Sigmoid colon (tissue), 7 donors: Measurements from ENCODE around the gene GALNT14. TPM values are rescaled to one million over a fixed set of nuclear protein-coding genes. Genes with fewer than 3 reads are reported as not detected.

Experiments used
- DNase-seq: peaks from one replicate; pipeline ENCODE4 v3.0.0-alpha.2; 2019
- H3K27ac ChIP-seq, 4 donors: fragments of 200-600 bp; sonication (generic); one replicate each; pipeline ENCODE4 v1.5.1; 2016 to 2019; ENCODE audit warnings: mild to moderate bottlenecking in 1 of 4
- H3K27me3 ChIP-seq, 3 donors: fragments of 200-600 bp; sonication (generic); one replicate each; pipeline ENCODE4 v1.5.1; 2019; ENCODE audit warnings: mild to moderate bottlenecking in 1 of 3
- H3K36me3 ChIP-seq, 4 donors: fragments of 200-600 bp; sonication (generic); one replicate each; pipeline ENCODE4 v1.5.1; 2016 to 2019
- H3K4me1 ChIP-seq, 4 donors: fragments of 200-600 bp; sonication (generic); one replicate each; pipeline ENCODE4 v1.5.1; 2017 to 2019
- H3K4me3 ChIP-seq, 4 donors: fragments of 200-600 bp; sonication (generic); one replicate each; pipeline ENCODE4 v1.5.1; 2017 to 2019; ENCODE audit warnings: mild to moderate bottlenecking in 2 of 4, moderate library complexity in 1 of 4
- H3K9me3 ChIP-seq, 4 donors: fragments of 200-600 bp in 3 of 4; sonication (generic) in 3 of 4; one replicate each; pipeline versions ENCODE4 v1.5.1 to v1.6.1; 2013 to 2019
- EP300 ChIP-seq, 4 donors: sonication (generic); formaldehyde crosslinking; IDR thresholded peaks; one replicate each; pipeline ENCODE4 v1.6.1; 2017; ENCODE audit warnings: antibody characterized with exemption in 4 of 4
- POLR2A ChIP-seq, 2 donors: fragments of 450-650 bp; IDR thresholded peaks; one replicate each; pipeline ENCODE4 v1.6.1; 2016; ENCODE audit warnings: antibody characterized with exemption in 2 of 2, mild to moderate bottlenecking in 2 of 2, moderate library complexity in 2 of 2
- POLR2AphosphoS5 ChIP-seq, 4 donors: sonication (generic); formaldehyde crosslinking; IDR thresholded peaks; one replicate each; pipeline ENCODE4 v1.6.1; 2017; ENCODE audit warnings: antibody characterized with exemption in 4 of 4
- WGBS, 2 donors: extraction: QIAGEN DNeasy Blood & Tissue Kit; methylation state at CpG; one replicate each; pipeline ENCODE4 v1.1.7; 2013; 5-methylcytosine and 5-hydroxymethylcytosine counted together
- intact Hi-C: fragments of 100-400 bp; cut with DNase I; formaldehyde crosslinking; loops from one replicate; pipeline ENCODE4 v1.15.1; 2023
- polyA plus RNA-seq, 3 donors: library from polyadenylated mRNA; stranded (reverse); fragments of 200-250 nt; gene quantifications; one replicate each; pipeline ENCODE4 v1.2.3, GENCODE V29; 2013
- total RNA-seq, 4 donors: library from RNA; depleted of rRNA; stranded (reverse); fragments of >200 nt; gene quantifications; one replicate each; pipeline ENCODE4 v1.1.0, GENCODE V29; 2016
- TF ChIP-seq, protein P1 (sequence below), 4 experiments: fragments of 450-650 bp in 3 of 4; fragments of 200-600 bp in 1 of 4; IDR thresholded peaks; one replicate each; pipeline ENCODE4 v1.5.1; 2016 to 2019; ENCODE audit warnings: antibody characterized with exemption in 4 of 4, mild to moderate bottlenecking in 3 of 4, moderate library complexity in 2 of 4
- donor health status: healthy with polysubstance abuse.
- donor health status: Bipolar disorder and iron deficiency.
- donor health status: healthy.

Gene GALNT14
- total and polyA plus RNA-seq, 7 donors, result 1.2 to 2.3 (median 1.2) TPM; not detected in 4

DNA sequence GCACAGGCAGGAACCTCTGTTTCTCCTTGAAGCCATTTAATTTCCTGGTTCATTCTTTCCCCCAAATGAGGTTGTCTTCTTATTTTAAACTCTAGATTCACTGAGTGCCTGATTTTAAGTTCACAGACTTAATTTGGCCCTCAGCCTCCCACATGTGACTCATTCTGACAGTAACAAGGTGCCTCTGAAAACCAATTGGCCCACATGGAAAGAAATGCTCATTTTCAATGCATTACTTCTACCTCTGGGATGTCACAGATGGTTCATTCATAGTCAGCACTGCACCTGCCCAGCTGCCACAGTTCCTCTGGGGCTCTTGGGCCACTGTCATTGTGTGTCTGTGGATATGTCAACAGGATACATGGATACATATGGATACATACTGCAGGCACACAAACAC, 190.6 kb downstream of the GALNT14 start:
- no peak for DNase-seq
- no peak overlapping the region for H3K27ac ChIP-seq
- TF ChIP-seq POLR2A (IDR thresholded peaks at IDR 0.05), result no peak
- TF ChIP-seq POLR2AphosphoS5 (IDR thresholded peaks at IDR 0.05), result no peak
- TF ChIP-seq EP300 (IDR thresholded peaks at IDR 0.05), result no peak
- TF ChIP-seq, protein P1, sequence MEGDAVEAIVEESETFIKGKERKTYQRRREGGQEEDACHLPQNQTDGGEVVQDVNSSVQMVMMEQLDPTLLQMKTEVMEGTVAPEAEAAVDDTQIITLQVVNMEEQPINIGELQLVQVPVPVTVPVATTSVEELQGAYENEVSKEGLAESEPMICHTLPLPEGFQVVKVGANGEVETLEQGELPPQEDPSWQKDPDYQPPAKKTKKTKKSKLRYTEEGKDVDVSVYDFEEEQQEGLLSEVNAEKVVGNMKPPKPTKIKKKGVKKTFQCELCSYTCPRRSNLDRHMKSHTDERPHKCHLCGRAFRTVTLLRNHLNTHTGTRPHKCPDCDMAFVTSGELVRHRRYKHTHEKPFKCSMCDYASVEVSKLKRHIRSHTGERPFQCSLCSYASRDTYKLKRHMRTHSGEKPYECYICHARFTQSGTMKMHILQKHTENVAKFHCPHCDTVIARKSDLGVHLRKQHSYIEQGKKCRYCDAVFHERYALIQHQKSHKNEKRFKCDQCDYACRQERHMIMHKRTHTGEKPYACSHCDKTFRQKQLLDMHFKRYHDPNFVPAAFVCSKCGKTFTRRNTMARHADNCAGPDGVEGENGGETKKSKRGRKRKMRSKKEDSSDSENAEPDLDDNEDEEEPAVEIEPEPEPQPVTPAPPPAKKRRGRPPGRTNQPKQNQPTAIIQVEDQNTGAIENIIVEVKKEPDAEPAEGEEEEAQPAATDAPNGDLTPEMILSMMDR (IDR thresholded peaks at IDR 0.05), result no peak
- H3K9me3 ChIP-seq, result no peaks in the 10 kb centered on the region
- intact Hi-C loops, result no loop called here
- no peaks in the 10 kb centered on the region for H3K4me1 ChIP-seq
- no peak overlapping the region for H3K4me3 ChIP-seq
- no peaks in the 10 kb centered on the region for H3K36me3 ChIP-seq
- no peaks in the 10 kb centered on the region for H3K27me3 ChIP-seq

DNA sequence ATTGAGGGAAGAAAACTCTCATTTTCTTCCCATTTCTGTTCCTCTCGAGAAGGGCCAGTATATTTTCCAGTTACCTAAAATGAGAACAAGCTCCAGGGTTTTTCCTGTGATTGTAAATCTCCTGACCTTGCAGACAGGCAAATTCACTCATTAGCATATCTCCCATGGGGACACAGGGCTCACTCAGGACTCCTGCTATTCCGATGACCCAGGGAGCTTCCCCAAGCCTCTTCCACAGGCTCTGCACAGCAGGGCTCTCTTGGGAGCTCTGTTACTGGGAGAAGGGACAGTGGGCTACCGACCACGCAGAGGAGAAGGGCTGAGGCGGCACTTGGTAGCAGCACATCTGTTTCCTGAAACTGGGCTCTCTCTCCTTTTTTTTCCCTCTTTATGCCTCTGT, 195.8 kb downstream of the GALNT14 start:
- Histone ChIP-seq H3K36me3 (no peaks in the 10 kb centered on the region), H3K4me3 (no peak overlapping the region), H3K4me1 (no peaks in the 10 kb centered on the region), H3K27ac (no peak overlapping the region), H3K9me3 (no peaks in the 10 kb centered on the region), H3K27me3 (no peaks in the 10 kb centered on the region)
- no peak for DNase-seq
- WGBS, 2 donors, result 75 to 85% methylated on average over 5 of the region's 5 CpGs
- no peak for TF ChIP-seq POLR2AphosphoS5 (IDR thresholded peaks at IDR 0.05)
- intact Hi-C loops, result no loop called here

DNA sequence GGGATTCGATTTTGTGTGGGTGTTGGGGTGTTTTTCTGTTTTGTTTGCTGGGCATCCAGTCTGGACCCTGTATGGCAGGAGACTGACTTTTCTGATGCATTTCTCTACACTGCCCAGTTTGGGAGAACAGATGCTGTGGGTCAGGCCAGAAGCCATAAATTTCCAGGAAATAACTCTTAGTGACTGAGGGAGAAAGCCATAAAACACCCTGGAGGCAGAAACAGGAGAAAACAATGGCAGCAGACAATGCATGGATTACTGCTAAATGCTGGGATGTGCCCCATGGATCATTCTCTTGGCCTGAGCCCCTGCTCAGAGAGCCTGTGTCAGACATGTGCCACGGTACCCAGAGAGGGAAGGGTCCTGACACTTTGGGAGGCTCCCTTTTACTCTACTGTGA, 197.4 kb downstream of the GALNT14 start:
- H3K36me3 ChIP-seq, result no peaks in the 10 kb centered on the region
- no peaks in the 10 kb centered on the region for H3K4me1 ChIP-seq
- no peaks in the 10 kb centered on the region for H3K27me3 ChIP-seq
- H3K4me3 ChIP-seq, result no peak overlapping the region
- 31 to 60% methylated on average over 2 of the region's 2 CpGs for whole genome bisulfite sequencing, 2 donors
- no peak for DNase-seq
- H3K9me3 ChIP-seq, result no peaks in the 10 kb centered on the region
- TF ChIP-seq POLR2AphosphoS5 (IDR thresholded peaks at IDR 0.05) (peak in 1 of 4 donors; percentile 16), EP300 (IDR thresholded peaks at IDR 0.05) (no peak)
- TF ChIP-seq, protein P1 (IDR thresholded peaks at IDR 0.05), result no peak
- intact Hi-C loops, result no loop called here
- H3K27ac ChIP-seq, result no peak overlapping the region

DNA sequence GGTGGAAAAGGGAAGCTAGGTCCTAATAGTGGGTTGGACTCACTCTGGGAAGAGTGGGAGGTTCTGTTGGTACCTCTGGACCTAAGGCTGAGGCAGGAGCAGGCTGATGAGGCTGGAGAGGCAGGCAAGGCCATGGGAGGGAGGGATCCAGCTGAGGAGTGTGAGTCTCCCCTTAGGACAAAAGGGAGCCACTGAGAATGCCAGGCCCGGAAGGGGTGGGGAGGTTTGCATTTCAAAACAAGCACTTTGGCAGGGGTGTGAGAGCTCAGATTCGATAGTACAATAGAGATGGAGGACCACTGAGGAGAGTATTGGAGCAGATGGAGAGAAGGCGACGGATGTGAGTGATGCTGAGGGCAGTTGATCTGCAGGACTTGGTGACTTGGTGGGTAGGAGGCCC, 198.9 kb downstream of the GALNT14 start:
- intact Hi-C loops, result no loop called here
- no peak overlapping the region for H3K4me3 ChIP-seq
- no peak overlapping the region for H3K27ac ChIP-seq
- no peak for TF ChIP-seq POLR2AphosphoS5 (IDR thresholded peaks at IDR 0.05)
- TF ChIP-seq EP300 (IDR thresholded peaks at IDR 0.05), result no peak
- TF ChIP-seq, protein P1 (IDR thresholded peaks at IDR 0.05), result no peak
- TF ChIP-seq POLR2A (IDR thresholded peaks at IDR 0.05), result no peak
- no peaks in the 10 kb centered on the region for H3K27me3 ChIP-seq
- no peak for DNase-seq
- no peaks in the 10 kb centered on the region for H3K36me3 ChIP-seq
- no peaks in the 10 kb centered on the region for H3K9me3 ChIP-seq
- no peaks in the 10 kb centered on the region for H3K4me1 ChIP-seq
- 87 to 88% methylated on average over 4 of the region's 4 CpGs for WGBS, 2 donors

DNA sequence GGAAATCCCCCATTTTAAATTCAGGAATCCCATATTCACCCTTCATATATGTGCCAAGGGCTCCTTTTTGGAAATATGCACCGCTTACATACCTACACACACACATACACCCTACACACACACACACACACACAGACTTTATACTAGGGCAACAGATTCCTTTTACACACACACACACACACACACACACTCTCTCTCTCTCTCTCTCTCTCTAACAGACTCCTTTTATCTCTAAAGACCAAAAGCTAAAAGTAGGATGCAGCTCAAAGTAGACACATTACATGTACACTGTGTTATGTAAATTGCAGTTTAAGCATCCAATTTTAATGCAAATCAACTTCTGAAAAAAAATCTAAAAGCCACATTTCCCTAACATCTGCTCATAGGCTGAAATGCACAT, 200.0 kb downstream of the GALNT14 start:
- no peak for DNase-seq
- Histone ChIP-seq H3K9me3 (no peaks in the 10 kb centered on the region), H3K36me3 (no peaks in the 10 kb centered on the region), H3K4me1 (no peaks in the 10 kb centered on the region), H3K27me3 (no peaks in the 10 kb centered on the region), H3K27ac (no peak overlapping the region), H3K4me3 (no peak overlapping the region)
- intact Hi-C loops, result no loop called here
- TF ChIP-seq POLR2A (IDR thresholded peaks at IDR 0.05), result no peak
- no peak for TF ChIP-seq EP300 (IDR thresholded peaks at IDR 0.05)
- TF ChIP-seq POLR2AphosphoS5 (IDR thresholded peaks at IDR 0.05), result no peak
- TF ChIP-seq, protein P1 (IDR thresholded peaks at IDR 0.05), result no peak
- WGBS, 2 donors, result 92 to 97% methylated on average over 1 of the region's 1 CpG
